H1 (cell line): ENCODE data around the gene CRLF3. TPM values are rescaled to one million over a fixed set of nuclear protein-coding genes. Genes with fewer than 3 reads are reported as not detected.

ENCODE experiments used
- ASH2L ChIP-seq: fragments of 200-600, 300-600 bp; sonication (generic); IDR thresholded peaks from one replicate; pipeline ENCODE4 v1.7.1; 2017; ENCODE audit warnings: low read length
- ATF2 ChIP-seq: IDR thresholded peaks from 2 replicates; pipeline ENCODE4 v1.6.1; 2012; ENCODE audit warnings: low read length, inconsistent platforms
- CHD2 ChIP-seq: IDR thresholded peaks from 2 replicates; pipeline ENCODE4 v1.6.1; 2012; ENCODE audit warnings: low read length, improper control_type of control experiment
- CTBP2 ChIP-seq: IDR thresholded peaks from 2 replicates; pipeline ENCODE4 v1.7.0; 2011; ENCODE audit warnings: borderline replicate concordance, mild to moderate bottlenecking, moderate library complexity, mixed read lengths, low read length; ENCODE audit not compliant: insufficient read depth, insufficient read length
- FOSL1 ChIP-seq: IDR thresholded peaks from 2 replicates; pipeline ENCODE4 v1.6.1; 2011; ENCODE audit warnings: mild to moderate bottlenecking, low read depth, low read length, moderate library complexity; ENCODE audit not compliant: insufficient read depth
- SIX5 ChIP-seq: IDR thresholded peaks from 2 replicates; pipeline ENCODE4 v1.6.1; 2011; ENCODE audit warnings: mild to moderate bottlenecking, low read depth, low read length
- TAF1 ChIP-seq: IDR thresholded peaks from 2 replicates; pipeline ENCODE4 v1.6.1; 2011; ENCODE audit warnings: mild to moderate bottlenecking, low read depth, low read length
- polyA plus RNA-seq, 7 experiments: library from polyadenylated mRNA; depleted of rRNA in 3 of 7; stranded (reverse) in 5 of 7; unstranded in 2 of 7; fragments of >200 nt in 5 of 7; fragments of 200-250 nt in 2 of 7; gene quantifications; 1 replicate in 5 of 7; 2 replicates in 1 of 7; 4 replicates in 1 of 7; pipeline versions ENCODE4 v1.2.1 to v1.2.3, GENCODE V29; 2011 to 2013; ENCODE audit warnings: missing spikeins in 2 of 7, mixed read lengths in 2 of 7
- total RNA-seq: library from RNA; stranded (reverse); fragmentation: NEBNext Ultra II Directional; extraction: Animal tissue kit (Norgen Biotek cat#: 25700); gene quantifications from 2 replicates; pipeline ENCODE4 v1.2.1, GENCODE V29; 2021

The CRLF3 gene
- total and polyA plus RNA-seq, 2 of the 8 experiments (the other 6 are each of a cell fraction or from before 2014, with no cell fraction given): 12.7 to 22.7 TPM

- TF ChIP-seq ATF2 (no peak), SIX5 (no peak), ASH2L (no peak), CHD2 (no peak), TAF1 (no peak), CTBP2 (no peak), FOSL1 (no peak)
Measured at GRCh38 chr17:30808785-30809286, 15.7 kb downstream of the CRLF3 start (continued).
